ENCODE measurements around the gene UNC5B.
"Not testable (repeated sequence)": the region's sequence is repeated elsewhere in the genome, so short reads cannot be mapped to it uniquely, and the experiment has no call there.

UNC5B gene

GRCh38 chr10:71294856-71295255, 82.5 kb downstream of the UNC5B start:
- DNase-seq: no peak
- H3K9me3 ChIP-seq (ENCODE audit: control insufficient read depth, low read length): no peaks in the 10 kb centered on the region
- no peak overlapping the region for H3K27ac ChIP-seq (ENCODE audit: insufficient read depth, low read length, poor library complexity, severe bottlenecking)
- no peaks in the 10 kb centered on the region for H3K36me3 ChIP-seq (ENCODE audit: control insufficient read depth, insufficient read depth, low read length)
- no peak overlapping the region for H3K4me3 ChIP-seq (ENCODE audit: insufficient read depth, low read depth, low read length, poor library complexity, severe bottlenecking)
- no peaks in the 10 kb centered on the region for H3K4me1 ChIP-seq (ENCODE audit: control insufficient read depth, insufficient read depth, low read length, poor library complexity, severe bottlenecking)
- no peaks in the 10 kb centered on the region for H3K27me3 ChIP-seq (replicated peaks; ENCODE audit: control insufficient read depth, insufficient read depth, low read length, poor library complexity, severe bottlenecking)

- H3K36me3 ChIP-seq (ENCODE audit: control insufficient read depth, insufficient read depth, low read length): no peaks in the 10 kb centered on the region
- DNase-seq: no peak
- no peaks in the 10 kb centered on the region for H3K4me1 ChIP-seq (ENCODE audit: control insufficient read depth, insufficient read depth, low read length, poor library complexity, severe bottlenecking)
- no peaks in the 10 kb centered on the region for H3K9me3 ChIP-seq (ENCODE audit: control insufficient read depth, low read length)
- H3K4me3 ChIP-seq (ENCODE audit: insufficient read depth, low read depth, low read length, poor library complexity, severe bottlenecking): no peak overlapping the region
- H3K27me3 ChIP-seq (replicated peaks; ENCODE audit: control insufficient read depth, insufficient read depth, low read length, poor library complexity, severe bottlenecking): no peaks in the 10 kb centered on the region
- H3K27ac ChIP-seq (ENCODE audit: insufficient read depth, low read length, poor library complexity, severe bottlenecking): no peak overlapping the region
Observed at GRCh38 chr10:71295641-71296040, 83.3 kb downstream of the UNC5B start.

- no peak overlapping the region for H3K27ac ChIP-seq (ENCODE audit: insufficient read depth, low read length, poor library complexity, severe bottlenecking)
- H3K27me3 ChIP-seq (replicated peaks; ENCODE audit: control insufficient read depth, insufficient read depth, low read length, poor library complexity, severe bottlenecking): no peaks in the 10 kb centered on the region
- DNase-seq: no peak
- no peaks in the 10 kb centered on the region for H3K36me3 ChIP-seq (ENCODE audit: control insufficient read depth, insufficient read depth, low read length)
- H3K4me1 ChIP-seq (ENCODE audit: control insufficient read depth, insufficient read depth, low read length, poor library complexity, severe bottlenecking): no peaks in the 10 kb centered on the region
- no peak overlapping the region for H3K4me3 ChIP-seq (ENCODE audit: insufficient read depth, low read depth, low read length, poor library complexity, severe bottlenecking)
- H3K9me3 ChIP-seq (ENCODE audit: control insufficient read depth, low read length): no peaks in the 10 kb centered on the region
Observed at GRCh38 chr10:71296086-71296485, 83.7 kb downstream of the UNC5B start.

DNA sequence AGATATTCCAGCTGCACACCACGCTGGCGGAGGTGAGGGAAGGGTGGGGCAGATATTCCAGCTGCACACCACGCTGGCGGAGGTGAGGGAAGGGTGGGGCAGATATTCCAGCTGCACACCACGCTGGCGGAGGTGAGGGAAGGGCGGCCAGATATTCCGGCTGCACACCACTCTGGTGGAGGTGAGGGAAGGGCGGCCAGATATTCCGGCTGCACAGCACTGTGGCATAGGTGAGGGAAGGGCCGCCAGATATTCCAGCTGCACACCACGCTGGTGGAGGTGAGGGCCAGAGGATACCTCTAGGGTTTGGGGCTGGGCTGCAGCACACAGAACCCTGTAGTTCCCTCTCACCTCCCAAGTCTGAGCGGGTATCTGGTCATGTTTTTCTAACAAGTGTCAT, 84.4 kb downstream of the UNC5B start:
- H3K4me3 ChIP-seq (ENCODE audit: insufficient read depth, low read depth, low read length, poor library complexity, severe bottlenecking); H3K4me1 ChIP-seq (ENCODE audit: control insufficient read depth, insufficient read depth, low read length, poor library complexity, severe bottlenecking); DNase-seq; H3K27ac ChIP-seq (ENCODE audit: insufficient read depth, low read length, poor library complexity, severe bottlenecking); H3K9me3 ChIP-seq (ENCODE audit: control insufficient read depth, low read length); H3K36me3 ChIP-seq (ENCODE audit: control insufficient read depth, insufficient read depth, low read length); H3K27me3 ChIP-seq (replicated peaks; ENCODE audit: control insufficient read depth, insufficient read depth, low read length, poor library complexity, severe bottlenecking): not testable (repeated sequence)

GRCh38 chr10:71297343-71297742, 85.0 kb downstream of the UNC5B start:
- H3K36me3 ChIP-seq (ENCODE audit: control insufficient read depth, insufficient read depth, low read length): no peaks in the 10 kb centered on the region
- DNase-seq: no peak
- no peaks in the 10 kb centered on the region for H3K4me1 ChIP-seq (ENCODE audit: control insufficient read depth, insufficient read depth, low read length, poor library complexity, severe bottlenecking)
- H3K27me3 ChIP-seq (replicated peaks; ENCODE audit: control insufficient read depth, insufficient read depth, low read length, poor library complexity, severe bottlenecking): no peaks in the 10 kb centered on the region
- no peak overlapping the region for H3K27ac ChIP-seq (ENCODE audit: insufficient read depth, low read length, poor library complexity, severe bottlenecking)
- H3K9me3 ChIP-seq (ENCODE audit: control insufficient read depth, low read length): no peaks in the 10 kb centered on the region
- H3K4me3 ChIP-seq (ENCODE audit: insufficient read depth, low read depth, low read length, poor library complexity, severe bottlenecking): no peak overlapping the region

DNA sequence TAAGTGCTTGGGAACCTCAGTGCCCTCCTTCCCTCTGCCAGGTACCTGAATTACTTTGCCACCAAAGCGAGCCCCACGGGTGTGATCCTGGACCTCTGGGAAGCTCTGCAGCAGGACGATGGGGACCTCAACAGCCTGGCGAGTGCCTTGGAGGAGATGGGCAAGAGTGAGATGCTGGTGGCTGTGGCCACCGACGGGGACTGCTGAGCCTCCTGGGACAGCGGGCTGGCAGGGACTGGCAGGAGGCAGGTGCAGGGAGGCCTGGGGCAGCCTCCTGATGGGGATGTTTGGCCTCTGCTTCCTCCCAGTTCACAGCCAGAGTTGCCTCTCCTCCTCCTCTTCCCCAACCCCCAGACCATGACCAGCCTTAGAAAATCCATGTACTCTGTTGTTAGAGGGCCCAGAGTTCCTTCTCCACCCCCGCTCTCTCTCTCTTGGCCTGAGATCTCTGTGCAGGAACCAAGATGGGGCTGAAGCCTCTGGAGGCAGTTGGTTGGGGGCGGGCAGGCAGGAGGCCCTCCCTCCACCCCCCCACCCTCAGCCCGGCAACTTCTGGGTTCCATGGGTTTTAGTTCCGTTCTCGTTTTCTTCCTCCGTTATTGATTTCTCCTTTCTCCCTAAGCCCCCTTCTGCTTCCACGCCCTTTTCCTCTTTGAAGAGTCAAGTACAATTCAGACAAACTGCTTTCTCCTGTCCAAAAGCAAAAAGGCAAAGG, 86.9 kb downstream of the UNC5B start:
- no peak overlapping the region for H3K27ac ChIP-seq (ENCODE audit: insufficient read depth, low read length, poor library complexity, severe bottlenecking)
- DNase-seq: no peak
- no peak overlapping the region for H3K4me3 ChIP-seq (ENCODE audit: insufficient read depth, low read depth, low read length, poor library complexity, severe bottlenecking)
- no peaks in the 10 kb centered on the region for H3K4me1 ChIP-seq (ENCODE audit: control insufficient read depth, insufficient read depth, low read length, poor library complexity, severe bottlenecking)
- no peaks in the 10 kb centered on the region for H3K27me3 ChIP-seq (replicated peaks; ENCODE audit: control insufficient read depth, insufficient read depth, low read length, poor library complexity, severe bottlenecking)
- no peaks in the 10 kb centered on the region for H3K9me3 ChIP-seq (ENCODE audit: control insufficient read depth, low read length)
- no peaks in the 10 kb centered on the region for H3K36me3 ChIP-seq (ENCODE audit: control insufficient read depth, insufficient read depth, low read length)

DNA sequence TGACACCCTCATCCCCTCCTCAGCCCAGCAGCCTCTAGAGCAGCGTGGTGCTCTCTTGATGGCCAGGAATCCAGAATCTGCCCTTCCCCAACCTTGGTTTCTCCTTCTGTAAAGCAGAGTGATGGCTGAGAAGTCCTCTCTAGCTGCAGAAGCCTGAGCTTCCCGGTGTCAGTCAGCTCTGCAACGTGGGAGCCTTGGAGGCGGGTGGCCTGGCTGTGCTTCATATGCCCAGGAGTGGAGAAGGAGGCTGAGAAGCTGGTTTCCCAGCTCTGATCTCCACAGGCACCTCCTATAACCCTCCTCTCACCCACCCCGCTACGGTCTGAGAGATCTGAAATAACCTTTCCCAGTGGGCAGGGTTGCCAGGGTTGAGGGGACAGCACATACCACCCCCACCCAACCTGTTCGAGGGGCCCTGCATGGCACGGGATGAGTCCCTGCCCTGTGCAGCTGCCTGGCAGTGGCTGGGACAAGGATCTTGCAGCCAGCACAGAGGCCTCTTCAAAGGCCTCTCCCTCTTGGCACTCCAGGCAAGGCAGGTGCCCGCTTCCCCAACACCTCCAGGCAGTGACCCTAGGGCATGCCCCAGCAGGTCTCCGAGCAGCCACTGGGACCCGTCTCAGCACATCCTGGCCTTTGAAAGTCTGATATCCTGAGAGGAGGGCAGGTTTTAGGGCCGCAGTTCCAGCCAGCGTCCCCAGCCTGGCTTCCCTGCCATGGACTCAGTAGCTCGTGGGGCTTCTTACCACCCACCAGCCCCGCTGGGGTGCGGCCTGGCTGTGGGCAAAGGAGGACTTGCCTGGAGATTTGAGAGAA, 88.4 kb downstream of the UNC5B start:
- Histone ChIP-seq H3K4me3 (ENCODE audit: insufficient read depth, low read depth, low read length, poor library complexity, severe bottlenecking) (no peak overlapping the region), H3K36me3 (ENCODE audit: control insufficient read depth, insufficient read depth, low read length) (no peaks in the 10 kb centered on the region), H3K4me1 (ENCODE audit: control insufficient read depth, insufficient read depth, low read length, poor library complexity, severe bottlenecking) (no peaks in the 10 kb centered on the region), H3K27me3 (replicated peaks; ENCODE audit: control insufficient read depth, insufficient read depth, low read length, poor library complexity, severe bottlenecking) (no peaks in the 10 kb centered on the region), H3K27ac (ENCODE audit: insufficient read depth, low read length, poor library complexity, severe bottlenecking) (no peak overlapping the region), H3K9me3 (ENCODE audit: control insufficient read depth, low read length) (no peaks in the 10 kb centered on the region)
- DNase-seq: no peak

- Histone ChIP-seq H3K9me3 (ENCODE audit: control insufficient read depth, low read length) (no peaks in the 10 kb centered on the region), H3K27me3 (replicated peaks; ENCODE audit: control insufficient read depth, insufficient read depth, low read length, poor library complexity, severe bottlenecking) (no peaks in the 10 kb centered on the region), H3K4me1 (ENCODE audit: control insufficient read depth, insufficient read depth, low read length, poor library complexity, severe bottlenecking) (no peaks in the 10 kb centered on the region), H3K27ac (ENCODE audit: insufficient read depth, low read length, poor library complexity, severe bottlenecking) (no peak overlapping the region), H3K4me3 (ENCODE audit: insufficient read depth, low read depth, low read length, poor library complexity, severe bottlenecking) (no peak overlapping the region), H3K36me3 (ENCODE audit: control insufficient read depth, insufficient read depth, low read length) (no peaks in the 10 kb centered on the region)
- DNase-seq: no peak
Observed at GRCh38 chr10:71301371-71301916, 89.1 kb downstream of the UNC5B start.

DNA sequence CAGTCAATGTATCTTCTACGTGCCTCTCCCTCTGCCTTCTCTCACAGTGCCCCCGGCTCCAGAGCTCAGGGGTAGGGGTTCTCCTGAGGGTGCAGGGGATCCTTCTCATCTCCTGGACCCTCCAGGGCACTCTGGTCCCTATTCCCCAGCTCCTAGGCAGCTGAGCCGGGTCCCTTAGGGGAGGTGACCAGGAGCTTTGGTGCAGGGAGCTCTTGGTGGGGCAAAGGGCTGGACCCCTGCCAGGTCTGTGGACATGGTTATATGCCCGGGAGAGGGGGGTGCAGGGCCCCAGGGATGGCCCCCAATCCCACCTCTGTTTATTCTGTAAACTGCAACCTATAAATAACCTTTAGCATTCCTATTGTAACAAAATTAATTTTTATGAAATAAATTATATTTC, 90.1 kb downstream of the UNC5B start:
- Histone ChIP-seq H3K4me1 (ENCODE audit: control insufficient read depth, insufficient read depth, low read length, poor library complexity, severe bottlenecking) (no peaks in the 10 kb centered on the region), H3K27me3 (replicated peaks; ENCODE audit: control insufficient read depth, insufficient read depth, low read length, poor library complexity, severe bottlenecking) (no peaks in the 10 kb centered on the region), H3K4me3 (ENCODE audit: insufficient read depth, low read depth, low read length, poor library complexity, severe bottlenecking) (no peak overlapping the region), H3K9me3 (ENCODE audit: control insufficient read depth, low read length) (no peaks in the 10 kb centered on the region), H3K36me3 (ENCODE audit: control insufficient read depth, insufficient read depth, low read length) (no peaks in the 10 kb centered on the region), H3K27ac (ENCODE audit: insufficient read depth, low read length, poor library complexity, severe bottlenecking) (no peak overlapping the region)
- DNase-seq: no peak

DNA sequence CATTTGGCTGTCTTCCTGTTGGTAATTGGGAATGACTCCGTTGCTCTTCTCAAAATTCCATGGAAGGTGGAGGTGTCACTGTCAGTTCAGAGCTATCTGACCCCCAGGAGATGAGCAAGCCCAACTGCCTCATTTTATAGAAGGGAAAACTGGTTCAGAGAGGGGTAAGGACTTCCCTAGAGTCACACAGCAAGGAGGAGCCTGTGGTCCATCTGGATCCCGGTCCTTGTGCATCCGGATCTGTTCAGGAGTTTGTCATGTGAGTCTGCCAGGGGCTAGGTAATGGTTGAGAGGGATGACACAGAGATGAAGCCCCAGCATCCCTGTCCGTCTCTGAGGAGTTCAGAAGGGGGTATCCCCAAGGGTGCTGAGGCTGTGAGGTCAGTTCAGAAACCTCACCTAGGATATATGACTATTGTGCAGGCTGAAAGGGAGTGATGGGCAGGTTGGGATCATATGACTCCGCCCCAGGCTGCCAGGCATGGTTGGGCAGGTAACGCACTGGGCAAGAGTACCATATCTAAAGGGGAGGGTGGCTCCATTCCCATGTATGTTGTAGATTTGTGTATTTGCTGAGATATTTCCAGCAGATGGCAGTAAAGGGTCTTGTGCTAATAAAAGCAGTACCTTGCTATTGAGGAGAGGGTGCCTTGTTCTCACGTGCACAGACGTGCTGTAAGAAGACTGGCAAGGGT, 90.7 kb downstream of the UNC5B start:
- DNase-seq: no peak

More for the DNA sequence above, 90.7 kb downstream of the UNC5B start:
- Histone ChIP-seq H3K27me3 (replicated peaks; ENCODE audit: control insufficient read depth, insufficient read depth, low read length, poor library complexity, severe bottlenecking) (no peaks in the 10 kb centered on the region), H3K27ac (ENCODE audit: insufficient read depth, low read length, poor library complexity, severe bottlenecking) (no peak overlapping the region), H3K4me1 (ENCODE audit: control insufficient read depth, insufficient read depth, low read length, poor library complexity, severe bottlenecking) (no peaks in the 10 kb centered on the region), H3K36me3 (ENCODE audit: control insufficient read depth, insufficient read depth, low read length) (no peaks in the 10 kb centered on the region), H3K9me3 (ENCODE audit: control insufficient read depth, low read length) (no peaks in the 10 kb centered on the region), H3K4me3 (ENCODE audit: insufficient read depth, low read depth, low read length, poor library complexity, severe bottlenecking) (no peak overlapping the region)
